C4-2B (cell line): Measurements from ENCODE around the gene COTL1.
"Not testable (repeated sequence)": the region's sequence is repeated elsewhere in the genome, so short reads cannot be mapped to it uniquely, and the experiment has no call there.

Experiments
- H3K27ac ChIP-seq: fragments of 450-650 bp; 2 replicates; pipeline ENCODE4 v1.5.1; 2017
- ZFX ChIP-seq: fragments of 450-650 bp; IDR thresholded peaks from 2 replicates; pipeline ENCODE4 v1.6.1; 2017
- TF ChIP-seq, protein P1 (sequence below): fragments of 450-650 bp; conservative IDR thresholded peaks from 2 replicates; pipeline ENCODE4 v1.5.1; 2017; ENCODE audit warnings: mild to moderate bottlenecking

Gene COTL1

DNA sequence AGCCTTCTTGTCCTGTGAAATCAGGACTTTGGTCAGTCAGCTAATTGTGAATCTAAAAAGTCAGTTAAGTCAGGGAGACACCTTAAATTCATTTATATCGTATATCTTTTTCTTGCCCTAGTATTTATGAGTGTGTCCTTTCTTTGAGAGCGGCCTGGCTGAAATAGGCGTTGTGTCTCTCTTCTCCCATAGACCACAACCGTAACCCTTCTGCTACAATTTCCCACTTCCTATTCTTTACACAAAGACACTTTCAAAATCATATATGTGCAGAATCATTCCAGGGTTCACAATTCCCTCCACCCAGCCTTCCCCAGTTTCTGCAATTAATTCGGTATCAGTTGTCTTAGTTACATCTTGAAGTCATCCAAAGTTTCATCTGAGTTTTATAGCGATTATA lies 14.0 kb upstream of the COTL1 start:
- TF ChIP-seq, protein P1, sequence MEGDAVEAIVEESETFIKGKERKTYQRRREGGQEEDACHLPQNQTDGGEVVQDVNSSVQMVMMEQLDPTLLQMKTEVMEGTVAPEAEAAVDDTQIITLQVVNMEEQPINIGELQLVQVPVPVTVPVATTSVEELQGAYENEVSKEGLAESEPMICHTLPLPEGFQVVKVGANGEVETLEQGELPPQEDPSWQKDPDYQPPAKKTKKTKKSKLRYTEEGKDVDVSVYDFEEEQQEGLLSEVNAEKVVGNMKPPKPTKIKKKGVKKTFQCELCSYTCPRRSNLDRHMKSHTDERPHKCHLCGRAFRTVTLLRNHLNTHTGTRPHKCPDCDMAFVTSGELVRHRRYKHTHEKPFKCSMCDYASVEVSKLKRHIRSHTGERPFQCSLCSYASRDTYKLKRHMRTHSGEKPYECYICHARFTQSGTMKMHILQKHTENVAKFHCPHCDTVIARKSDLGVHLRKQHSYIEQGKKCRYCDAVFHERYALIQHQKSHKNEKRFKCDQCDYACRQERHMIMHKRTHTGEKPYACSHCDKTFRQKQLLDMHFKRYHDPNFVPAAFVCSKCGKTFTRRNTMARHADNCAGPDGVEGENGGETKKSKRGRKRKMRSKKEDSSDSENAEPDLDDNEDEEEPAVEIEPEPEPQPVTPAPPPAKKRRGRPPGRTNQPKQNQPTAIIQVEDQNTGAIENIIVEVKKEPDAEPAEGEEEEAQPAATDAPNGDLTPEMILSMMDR = no peak
- no peak for TF ChIP-seq ZFX
- H3K27ac ChIP-seq = no peak overlapping the region

DNA sequence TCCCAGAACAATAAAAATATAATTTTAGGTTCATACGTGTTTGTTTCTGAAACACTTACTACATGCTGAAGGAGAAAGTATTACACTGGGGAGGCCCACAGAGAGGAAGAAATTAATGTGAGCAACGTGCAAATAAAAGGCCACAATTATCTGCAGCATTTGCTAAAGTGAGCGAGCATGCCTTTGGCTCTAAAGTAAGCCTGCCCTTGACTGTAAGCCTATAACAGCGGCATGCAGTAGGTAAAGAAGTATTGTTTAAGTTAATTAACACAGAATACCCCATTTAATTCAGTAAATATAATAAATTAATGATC lies 13.2 kb upstream of the COTL1 start:
- H3K27ac ChIP-seq = no peak overlapping the region
- TF ChIP-seq, protein P1 = no peak
- TF ChIP-seq ZFX = no peak

- no peak overlapping the region for H3K27ac ChIP-seq
- TF ChIP-seq, protein P1 = no peak
Measured at GRCh38 chr16:84630446-84631152, 12.7 kb upstream of the COTL1 start.

DNA sequence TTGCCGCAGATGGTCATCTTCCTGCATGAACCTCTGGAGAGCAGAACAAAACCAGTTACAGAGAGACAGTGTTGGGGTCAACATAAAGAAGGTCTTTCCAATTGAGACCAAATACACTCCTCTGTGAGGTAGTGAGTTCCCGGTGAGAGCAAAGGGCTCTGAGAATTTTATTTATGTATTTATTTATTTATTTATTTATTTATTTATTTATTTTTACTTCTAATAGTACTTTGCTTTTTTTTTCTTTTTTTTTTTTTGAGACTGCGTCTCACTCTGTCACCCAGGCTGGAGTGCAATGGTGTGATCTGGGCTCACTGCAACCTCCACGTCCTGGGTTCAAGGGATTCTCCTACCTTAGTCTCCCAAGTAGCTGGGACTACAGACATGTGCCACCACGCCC lies 12.1 kb upstream of the COTL1 start:
- TF ChIP-seq, protein P1 = no peak
- no peak for TF ChIP-seq ZFX
- no peak overlapping the region for H3K27ac ChIP-seq

- TF ChIP-seq, protein P1 = no peak
- TF ChIP-seq ZFX = no peak
- H3K27ac ChIP-seq = no peak overlapping the region
Measured at GRCh38 chr16:84629580-84629979, 11.7 kb upstream of the COTL1 start.

GRCh38 chr16:84628226-84628731 lies 10.4 kb upstream of the COTL1 start:
- TF ChIP-seq, protein P1 = no peak
- TF ChIP-seq ZFX = no peak
- no peak overlapping the region for H3K27ac ChIP-seq

GRCh38 chr16:84625556-84625955 lies 7.7 kb upstream of the COTL1 start:
- H3K27ac ChIP-seq = no peak overlapping the region
- TF ChIP-seq, protein P1 = no peak
- TF ChIP-seq ZFX = no peak

DNA sequence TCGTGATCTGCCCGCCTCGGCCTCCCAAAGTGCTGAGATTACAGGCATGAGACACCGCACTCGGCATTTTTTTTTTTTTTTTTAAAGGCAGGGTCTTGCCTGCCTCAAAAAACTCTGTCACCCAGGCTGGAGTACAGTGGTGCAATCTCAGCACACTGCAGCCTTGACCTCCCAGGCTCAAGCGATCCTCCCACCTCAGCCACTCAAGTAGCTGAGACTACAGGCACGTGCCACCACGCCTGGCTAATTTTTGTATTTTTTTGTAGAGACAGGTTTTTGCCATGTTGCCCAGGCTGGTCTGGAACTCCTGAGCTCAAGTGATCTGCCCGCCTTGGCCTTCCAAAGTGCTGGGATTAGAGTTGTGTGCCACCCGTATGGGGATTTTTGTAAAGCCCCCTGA lies 3.0 kb upstream of the COTL1 start:
- H3K27ac ChIP-seq = not testable (repeated sequence)
